ENCODE results near the gene SP140L. TPM values are rescaled to one million over a fixed set of nuclear protein-coding genes. Genes with fewer than 3 reads are reported as not detected.

The SP140L gene
- total RNA-seq, 1 experiment from 2014 or later = 6.0 TPM

- Histone ChIP-seq H3K27me3 (ENCODE audit: control insufficient read depth, insufficient read depth, low read length) (no peaks in the 10 kb centered on the region), H3K36me3 (replicated peaks; ENCODE audit: control insufficient read depth, insufficient read depth, low read length) (no peaks in the 10 kb centered on the region), H3K4me3 (ENCODE audit: insufficient read depth, low read depth, low read length) (no peak overlapping the region)
- DNase-seq = no peak
Measured at GRCh38 chr2:230439590-230439989, 112.6 kb downstream of the SP140L start.

GRCh38 chr2:230441227-230441897 is 114.4 kb downstream of the SP140L start:
- Histone ChIP-seq H3K27me3 (ENCODE audit: control insufficient read depth, insufficient read depth, low read length) (no peaks in the 10 kb centered on the region), H3K36me3 (replicated peaks; ENCODE audit: control insufficient read depth, insufficient read depth, low read length) (no peaks in the 10 kb centered on the region), H3K4me3 (ENCODE audit: insufficient read depth, low read depth, low read length) (no peak overlapping the region)
- no peak for DNase-seq

GRCh38 chr2:230443541-230443940 is 116.5 kb downstream of the SP140L start:
- Histone ChIP-seq H3K4me3 (ENCODE audit: insufficient read depth, low read depth, low read length) (no peak overlapping the region), H3K36me3 (replicated peaks; ENCODE audit: control insufficient read depth, insufficient read depth, low read length) (no peaks in the 10 kb centered on the region), H3K27me3 (ENCODE audit: control insufficient read depth, insufficient read depth, low read length) (no peaks in the 10 kb centered on the region)
- DNase-seq = no peak

- no peak for DNase-seq
Measured at GRCh38 chr2:230444832-230445231, 117.8 kb downstream of the SP140L start.

GRCh38 chr2:230447036-230447435 is 120.0 kb downstream of the SP140L start:
- Histone ChIP-seq H3K4me3 (ENCODE audit: insufficient read depth, low read depth, low read length) (no peak overlapping the region), H3K27me3 (ENCODE audit: control insufficient read depth, insufficient read depth, low read length) (no peaks in the 10 kb centered on the region), H3K36me3 (replicated peaks; ENCODE audit: control insufficient read depth, insufficient read depth, low read length) (no peaks in the 10 kb centered on the region)
- DNase-seq = no peak

More at GRCh38 chr2:230444832-230445231, 117.8 kb downstream of the SP140L start:
- Histone ChIP-seq H3K4me3 (ENCODE audit: insufficient read depth, low read depth, low read length) (no peak overlapping the region), H3K36me3 (replicated peaks; ENCODE audit: control insufficient read depth, insufficient read depth, low read length) (no peaks in the 10 kb centered on the region), H3K27me3 (ENCODE audit: control insufficient read depth, insufficient read depth, low read length) (no peaks in the 10 kb centered on the region)

GRCh38 chr2:230447455-230448451 is 120.8 kb downstream of the SP140L start:
- peak; percentile 7 for DNase-seq

GRCh38 chr2:230449901-230450467 is 123.0 kb downstream of the SP140L start:
- H3K4me3 ChIP-seq (ENCODE audit: insufficient read depth, low read depth, low read length) = no peak overlapping the region
- no peak for DNase-seq
- no peaks in the 10 kb centered on the region for H3K36me3 ChIP-seq (replicated peaks; ENCODE audit: control insufficient read depth, insufficient read depth, low read length)
- H3K27me3 ChIP-seq (ENCODE audit: control insufficient read depth, insufficient read depth, low read length) = no peaks in the 10 kb centered on the region

More at GRCh38 chr2:230447455-230448451, 120.8 kb downstream of the SP140L start:
- H3K27me3 ChIP-seq (ENCODE audit: control insufficient read depth, insufficient read depth, low read length) = no peaks in the 10 kb centered on the region
- no peaks in the 10 kb centered on the region for H3K36me3 ChIP-seq (replicated peaks; ENCODE audit: control insufficient read depth, insufficient read depth, low read length)
- H3K4me3 ChIP-seq (ENCODE audit: insufficient read depth, low read depth, low read length) = no peak overlapping the region

- no peaks in the 10 kb centered on the region for H3K36me3 ChIP-seq (replicated peaks; ENCODE audit: control insufficient read depth, insufficient read depth, low read length)
- H3K27me3 ChIP-seq (ENCODE audit: control insufficient read depth, insufficient read depth, low read length) = no peaks in the 10 kb centered on the region
- no peak overlapping the region for H3K4me3 ChIP-seq (ENCODE audit: insufficient read depth, low read depth, low read length)
- DNase-seq = no peak
Measured at GRCh38 chr2:230453006-230453405, 126.0 kb downstream of the SP140L start.

Other genes with a start within 250 kb of the SP140L start
- gene SP110, start 107.2 kb upstream of the SP140L start, total RNA-seq (2014; rRNA removed; shearing (Covaris generic)) = 1.8 and 2.2 TPM in 2 replicates
- gene SP140, start 101.5 kb upstream of the SP140L start, total RNA-seq (2014; rRNA removed; shearing (Covaris generic)) = 0.55 TPM in 1 of 2 replicates, not detected in the other
- 0.15 TPM in 1 of 2 replicates, not detected in the other for gene SP100, start 89.0 kb downstream of the SP140L start, total RNA-seq (2014; rRNA removed; shearing (Covaris generic))

All from H7 (cell line).